OCI-LY7 (cell line): Measurements from ENCODE around the gene MAPK8IP3.

Experiments
- EZH2phosphoT487 ChIP-seq: fragments of 200-600 bp; sonication (generic); IDR thresholded peaks from 2 replicates; pipeline ENCODE4 v1.6.1; 2018; ENCODE audit warnings: low read depth, borderline replicate concordance, mild to moderate bottlenecking, mixed run types, antibody characterized with exemption, low read length, moderate library complexity, mixed read lengths
- TF ChIP-seq, protein P1 (sequence below): fragments of 200-600 bp; sonication (generic); conservative IDR thresholded peaks from 2 replicates; pipeline ENCODE4 v1.5.1; 2014; ENCODE audit warnings: mild to moderate bottlenecking, antibody characterized with exemption, low read length, moderate library complexity, mixed read lengths

GRCh38 chr16:1770328-1771187 lies 64.6 kb downstream of the MAPK8IP3 start:
- TF ChIP-seq, protein P1, sequence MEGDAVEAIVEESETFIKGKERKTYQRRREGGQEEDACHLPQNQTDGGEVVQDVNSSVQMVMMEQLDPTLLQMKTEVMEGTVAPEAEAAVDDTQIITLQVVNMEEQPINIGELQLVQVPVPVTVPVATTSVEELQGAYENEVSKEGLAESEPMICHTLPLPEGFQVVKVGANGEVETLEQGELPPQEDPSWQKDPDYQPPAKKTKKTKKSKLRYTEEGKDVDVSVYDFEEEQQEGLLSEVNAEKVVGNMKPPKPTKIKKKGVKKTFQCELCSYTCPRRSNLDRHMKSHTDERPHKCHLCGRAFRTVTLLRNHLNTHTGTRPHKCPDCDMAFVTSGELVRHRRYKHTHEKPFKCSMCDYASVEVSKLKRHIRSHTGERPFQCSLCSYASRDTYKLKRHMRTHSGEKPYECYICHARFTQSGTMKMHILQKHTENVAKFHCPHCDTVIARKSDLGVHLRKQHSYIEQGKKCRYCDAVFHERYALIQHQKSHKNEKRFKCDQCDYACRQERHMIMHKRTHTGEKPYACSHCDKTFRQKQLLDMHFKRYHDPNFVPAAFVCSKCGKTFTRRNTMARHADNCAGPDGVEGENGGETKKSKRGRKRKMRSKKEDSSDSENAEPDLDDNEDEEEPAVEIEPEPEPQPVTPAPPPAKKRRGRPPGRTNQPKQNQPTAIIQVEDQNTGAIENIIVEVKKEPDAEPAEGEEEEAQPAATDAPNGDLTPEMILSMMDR, result no peak
- TF ChIP-seq EZH2phosphoT487, result no peak
